ENCODE measurements around the gene ONECUT1. TPM values are rescaled to one million over a fixed set of nuclear protein-coding genes. Genes with fewer than 3 reads are reported as not detected.
A peak's percentile ranks its signal among the peaks of the same experiment; 100 is the strongest.

The ONECUT1 gene
- total and polyA plus RNA-seq, 2 of the 8 experiments (the other 6 are each of a cell fraction or from before 2014, with no cell fraction given), result 0.65 to 6.4 TPM

GRCh38 chr15:52745326-52746161 is 44.6 kb downstream of the ONECUT1 start (continued):
- TF ChIP-seq RNF2 (IDR thresholded peaks at IDR 0.05; ENCODE audit: borderline replicate concordance, low read depth, low read length, missing control alignments, poor library complexity, severe bottlenecking), result no peak
- no peak for TF ChIP-seq CBX8 (IDR thresholded peaks at IDR 0.05; ENCODE audit: borderline replicate concordance, low read depth, low read length)
- TF ChIP-seq NRF1 (IDR thresholded peaks at IDR 0.05; ENCODE audit: low read depth, low read length), result no peak
- peak; percentile 98 for TF ChIP-seq MAX (IDR thresholded peaks at IDR 0.05)
- no peak for TF ChIP-seq FOSL1 (IDR thresholded peaks at IDR 0.05; ENCODE audit: insufficient read depth, low read depth, low read length)
- peak; percentile 63; the same call in 1 of the 2 replicates for TF ChIP-seq SP1 (IDR thresholded peaks at IDR 0.05; ENCODE audit: low read depth, low read length)
- no peak for TF ChIP-seq KDM1A (IDR thresholded peaks at IDR 0.05; ENCODE audit: borderline replicate concordance, low read length)
- TF ChIP-seq ATF3 (IDR thresholded peaks at IDR 0.05; ENCODE audit: insufficient read depth, low read depth, low read length), result no peak
- no peak for TF ChIP-seq SRF (IDR thresholded peaks at IDR 0.05; ENCODE audit: low read depth, low read length)
- TF ChIP-seq SUZ12 (IDR thresholded peaks at IDR 0.05; ENCODE audit: low read length), result no peak
- no peak for TF ChIP-seq RBBP5 (IDR thresholded peaks at IDR 0.05; ENCODE audit: borderline replicate concordance, low read depth, low read length)
- TF ChIP-seq POLR2AphosphoS5 (IDR thresholded peaks at IDR 0.05; ENCODE audit: low read depth, low read length), result peak; percentile 70; the same call in 1 of the 2 replicates
- TF ChIP-seq CTCF (IDR thresholded peaks at IDR 0.05; ENCODE audit: control extremely low read depth in 1 of 3, insufficient read depth in 1 of 3, low read depth in 1 of 3, low read length in 3 of 3), result no peak
- no peak for TF ChIP-seq TAF7 (optimal IDR thresholded peaks at IDR 0.05; ENCODE audit: borderline replicate concordance, low read depth, low read length)
- TF ChIP-seq EP300 (IDR thresholded peaks at IDR 0.05; ENCODE audit: borderline replicate concordance in 1 of 2, low read depth in 2 of 2, low read length in 2 of 2), result no peak
- no peak for TF ChIP-seq GABPA (IDR thresholded peaks at IDR 0.05; ENCODE audit: borderline replicate concordance, insufficient read depth, low read length)
- no peak for TF ChIP-seq JUN (IDR thresholded peaks at IDR 0.05; ENCODE audit: low read depth, low read length)
- peak; percentile 92 for TF ChIP-seq TCF12 (IDR thresholded peaks at IDR 0.05; ENCODE audit: low read depth, low read length)
- TF ChIP-seq E2F6 (IDR thresholded peaks at IDR 0.05), result peak; percentile 84
